ENCODE measurements around the gene KDM4B.

The KDM4B gene

DNA sequence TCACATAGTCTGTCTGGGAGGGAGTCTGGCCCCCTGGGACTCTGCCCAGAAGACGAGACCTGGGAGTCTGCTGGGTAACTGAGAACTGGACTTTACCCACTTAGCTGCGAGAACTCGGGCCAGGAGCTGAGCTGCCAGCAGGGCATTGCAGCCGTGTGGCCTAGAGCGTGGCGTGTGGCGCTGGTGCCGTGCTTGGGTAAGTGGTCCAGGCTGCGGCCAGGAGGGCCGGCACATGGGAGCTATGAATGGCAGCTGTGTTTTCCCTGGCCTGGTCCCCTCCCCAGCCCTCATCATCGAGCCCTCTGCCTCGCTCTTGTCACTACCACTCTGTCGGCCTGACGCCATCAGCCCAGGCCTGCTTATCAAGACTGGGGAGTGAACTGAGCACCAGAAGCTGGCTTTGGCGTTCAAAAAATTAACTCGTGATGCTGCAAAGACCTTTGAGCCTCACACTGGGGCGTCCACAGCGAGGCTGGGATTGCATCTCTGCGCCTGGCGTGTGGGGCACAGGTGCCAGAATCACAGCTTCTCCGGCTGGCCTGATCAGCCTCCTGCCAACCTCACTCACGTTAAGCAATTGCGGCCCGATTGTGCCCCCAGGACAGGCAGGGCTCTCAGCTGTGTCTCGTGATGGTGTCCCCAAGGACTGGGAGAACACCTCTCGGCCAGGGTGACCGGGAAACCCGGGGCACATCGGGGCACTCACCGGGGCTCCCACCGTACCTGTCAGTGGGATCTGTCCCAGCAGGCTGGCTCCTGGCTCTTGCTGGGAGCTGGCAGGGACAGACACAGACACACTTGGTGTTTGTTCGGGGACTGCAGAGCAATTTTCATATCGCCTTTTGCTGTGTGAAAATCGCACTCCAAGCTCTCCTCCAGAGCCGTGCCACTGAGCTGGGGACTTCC lies 85.9 kb downstream of the KDM4B start:
- POLR2A ChIA-PET, result no interaction called here
- TF ChIP-seq, protein P1, sequence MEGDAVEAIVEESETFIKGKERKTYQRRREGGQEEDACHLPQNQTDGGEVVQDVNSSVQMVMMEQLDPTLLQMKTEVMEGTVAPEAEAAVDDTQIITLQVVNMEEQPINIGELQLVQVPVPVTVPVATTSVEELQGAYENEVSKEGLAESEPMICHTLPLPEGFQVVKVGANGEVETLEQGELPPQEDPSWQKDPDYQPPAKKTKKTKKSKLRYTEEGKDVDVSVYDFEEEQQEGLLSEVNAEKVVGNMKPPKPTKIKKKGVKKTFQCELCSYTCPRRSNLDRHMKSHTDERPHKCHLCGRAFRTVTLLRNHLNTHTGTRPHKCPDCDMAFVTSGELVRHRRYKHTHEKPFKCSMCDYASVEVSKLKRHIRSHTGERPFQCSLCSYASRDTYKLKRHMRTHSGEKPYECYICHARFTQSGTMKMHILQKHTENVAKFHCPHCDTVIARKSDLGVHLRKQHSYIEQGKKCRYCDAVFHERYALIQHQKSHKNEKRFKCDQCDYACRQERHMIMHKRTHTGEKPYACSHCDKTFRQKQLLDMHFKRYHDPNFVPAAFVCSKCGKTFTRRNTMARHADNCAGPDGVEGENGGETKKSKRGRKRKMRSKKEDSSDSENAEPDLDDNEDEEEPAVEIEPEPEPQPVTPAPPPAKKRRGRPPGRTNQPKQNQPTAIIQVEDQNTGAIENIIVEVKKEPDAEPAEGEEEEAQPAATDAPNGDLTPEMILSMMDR (IDR thresholded peaks at IDR 0.05; ENCODE audit: insufficient read depth, low read length, missing control alignments), result no peak
- CTCF ChIA-PET, result interaction anchor here (0.8 kb wide), 1 partner anchor 524 kb away, joined by 3 read pairs; no protein-coding TSS in a partner anchor

DNA sequence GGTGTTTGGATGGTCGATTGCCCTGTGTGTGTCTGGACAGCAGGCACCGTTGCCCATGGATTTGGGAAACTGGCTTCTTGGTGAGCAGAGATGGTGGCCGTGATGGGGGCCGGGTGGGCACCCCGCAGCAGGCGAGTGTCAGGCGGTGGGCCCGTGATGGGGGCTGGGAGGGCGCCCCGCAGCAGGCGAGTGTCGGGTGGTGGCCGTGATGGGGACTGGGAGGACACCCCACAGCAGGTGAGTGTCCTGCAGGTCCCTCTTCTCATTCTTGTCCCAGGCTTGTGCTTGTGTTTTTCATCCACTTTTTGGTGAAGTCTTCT lies 86.5 kb downstream of the KDM4B start:
- TF ChIP-seq, protein P1 (IDR thresholded peaks at IDR 0.05; ENCODE audit: insufficient read depth, low read length, missing control alignments), result no peak
- ChIA-PET CTCF (no interaction called here), POLR2A (no interaction called here)
- DNase-seq (ENCODE audit: low read depth, low spot score), result no peak
- H3K4me3 ChIP-seq (ENCODE audit: low read depth, low read length), result no peak overlapping the region

More for the DNA sequence above, 85.9 kb downstream of the KDM4B start:
- H3K4me3 ChIP-seq (ENCODE audit: low read depth, low read length), result no peak overlapping the region
- no peak for DNase-seq (ENCODE audit: low read depth, low spot score)

DNA sequence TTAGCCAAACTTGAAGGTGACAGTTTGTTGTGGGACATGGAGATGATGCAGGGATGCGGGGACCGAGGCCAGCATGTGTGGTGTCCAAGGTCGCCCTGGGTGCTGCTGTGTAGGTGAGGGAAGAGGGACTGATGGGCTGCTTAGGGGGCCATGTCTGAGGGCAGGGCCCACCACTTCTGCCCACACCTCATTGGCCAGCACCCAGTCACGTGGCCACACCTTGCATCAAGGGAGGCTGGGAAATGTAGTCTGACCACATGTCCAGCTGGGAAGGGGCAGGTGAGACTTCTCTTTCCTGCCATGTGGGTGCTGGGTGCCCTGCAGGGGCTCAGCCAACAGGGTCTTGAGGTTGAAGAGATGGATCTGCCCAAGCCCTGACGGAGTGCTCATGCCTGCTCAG lies 88.9 kb downstream of the KDM4B start:
- ChIA-PET CTCF (interaction anchor here (1.4 to 4.3 kb wide), 2 partner anchors 9 to 23 kb away, joined by 3 to 31 read pairs; no protein-coding TSS in a partner anchor), POLR2A (no interaction called here)
- DNase-seq (ENCODE audit: low read depth, low spot score), result no peak
- TF ChIP-seq, protein P1 (IDR thresholded peaks at IDR 0.05; ENCODE audit: insufficient read depth, low read length, missing control alignments), result no peak
- no peak overlapping the region for H3K4me3 ChIP-seq (ENCODE audit: low read depth, low read length)

DNA sequence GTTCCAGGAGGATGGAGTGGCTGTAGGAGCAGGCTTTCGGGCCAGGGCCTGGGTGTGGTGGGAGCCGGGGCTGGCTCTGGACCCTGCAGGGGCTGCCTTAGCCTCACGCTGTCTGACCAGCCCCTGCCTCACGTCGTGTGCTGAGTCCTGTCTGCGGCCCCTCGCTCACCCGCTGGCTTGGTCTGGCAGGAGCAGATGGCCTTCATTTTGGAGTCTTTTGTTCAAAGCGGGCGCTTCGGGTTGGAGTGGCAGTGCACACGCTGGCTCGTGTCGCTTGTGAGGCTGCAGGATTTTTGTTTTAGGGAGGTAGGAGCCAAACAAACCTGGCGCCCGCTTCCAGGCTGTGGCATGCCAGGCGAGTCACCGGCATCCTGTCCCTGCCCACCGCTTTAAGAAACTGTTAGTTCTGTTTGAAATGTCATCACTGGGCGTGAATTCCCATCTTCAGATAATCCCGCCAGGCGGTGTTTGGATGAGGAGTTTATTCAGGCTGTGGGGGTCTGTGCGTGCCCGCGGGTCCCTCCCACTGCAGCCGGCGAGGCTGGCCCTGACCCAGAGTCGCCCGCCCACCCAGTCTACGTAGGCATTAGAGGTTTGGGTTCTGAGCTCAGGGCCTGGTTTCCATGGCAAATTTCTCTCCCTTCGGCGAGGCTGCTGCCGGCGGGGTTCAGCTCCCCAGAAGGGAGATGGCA lies 89.8 kb downstream of the KDM4B start:
- CTCF ChIA-PET, result interaction anchor here (1.3 to 4.3 kb wide), 3 partner anchors 10 to 519 kb away, joined by 3 to 31 read pairs (median 3); no protein-coding TSS in a partner anchor
- TF ChIP-seq, protein P1 (IDR thresholded peaks at IDR 0.05; ENCODE audit: insufficient read depth, low read length, missing control alignments), result no peak
- no peak overlapping the region for H3K4me3 ChIP-seq (ENCODE audit: low read depth, low read length)
- DNase-seq (ENCODE audit: low read depth, low spot score), result no peak
- POLR2A ChIA-PET, result no interaction called here

DNA sequence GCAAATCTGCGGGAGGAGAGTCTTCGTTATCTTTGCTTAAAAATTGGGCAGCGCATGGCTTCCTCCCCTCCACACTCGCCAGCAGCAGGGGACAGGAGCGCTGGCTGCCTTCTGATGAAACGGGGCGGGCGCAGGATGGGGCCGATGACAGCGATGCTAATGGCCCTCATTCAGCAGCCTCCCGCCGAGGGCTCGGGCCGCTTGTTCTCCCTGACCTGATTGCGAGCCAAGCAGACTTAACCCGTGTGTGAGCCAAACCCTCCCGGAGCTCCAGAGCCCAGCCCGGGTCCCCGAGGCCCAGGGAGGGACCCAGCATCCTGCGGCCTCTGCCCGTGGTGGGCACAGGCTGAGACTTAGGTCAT lies 90.3 kb downstream of the KDM4B start:
- ChIA-PET POLR2A (no interaction called here), CTCF (interaction anchor here (1.3 to 4.3 kb wide), 2 partner anchors 11 to 518 kb away, joined by 3 to 31 read pairs; no protein-coding TSS in a partner anchor)
- H3K4me3 ChIP-seq (ENCODE audit: low read depth, low read length), result no peak overlapping the region
- no peak for DNase-seq (ENCODE audit: low read depth, low spot score)
- TF ChIP-seq, protein P1 (IDR thresholded peaks at IDR 0.05; ENCODE audit: insufficient read depth, low read length, missing control alignments), result no peak

DNA sequence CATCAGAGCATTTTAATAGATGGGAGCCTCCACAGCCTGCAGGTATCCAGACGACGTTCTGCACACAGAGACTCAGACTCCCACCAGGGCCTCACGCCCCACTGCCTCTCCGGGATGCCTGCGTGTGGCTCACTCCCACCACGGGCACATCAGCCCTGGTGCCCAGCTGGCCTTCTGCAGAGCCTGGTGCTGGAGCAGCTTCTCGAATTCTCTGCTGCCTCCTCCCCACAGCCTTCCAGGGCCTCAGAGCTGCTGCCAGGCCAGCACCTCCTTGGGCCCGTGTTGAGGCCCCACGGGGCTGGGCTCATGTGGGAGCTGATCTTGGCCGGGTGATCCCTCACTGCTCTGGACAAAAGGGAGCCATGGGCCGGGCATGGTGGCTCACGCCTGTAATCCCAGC lies 90.9 kb downstream of the KDM4B start:
- TF ChIP-seq, protein P1 (IDR thresholded peaks at IDR 0.05; ENCODE audit: insufficient read depth, low read length, missing control alignments), result no peak
- ChIA-PET CTCF (interaction anchor here (1.3 to 4.3 kb wide), 2 partner anchors 11 to 518 kb away, joined by 3 to 31 read pairs; no protein-coding TSS in a partner anchor), POLR2A (no interaction called here)
- H3K4me3 ChIP-seq (ENCODE audit: low read depth, low read length), result no peak overlapping the region
- DNase-seq (ENCODE audit: low read depth, low spot score), result no peak

Data from AG04449 (cell line).